ENCODE results near the gene CYP2C9. TPM values are rescaled to one million over a fixed set of nuclear protein-coding genes. Genes with fewer than 3 reads are reported as not detected.

Gene CYP2C9
- total RNA-seq, 3 donors from 2014 or later, result not detected

DNA sequence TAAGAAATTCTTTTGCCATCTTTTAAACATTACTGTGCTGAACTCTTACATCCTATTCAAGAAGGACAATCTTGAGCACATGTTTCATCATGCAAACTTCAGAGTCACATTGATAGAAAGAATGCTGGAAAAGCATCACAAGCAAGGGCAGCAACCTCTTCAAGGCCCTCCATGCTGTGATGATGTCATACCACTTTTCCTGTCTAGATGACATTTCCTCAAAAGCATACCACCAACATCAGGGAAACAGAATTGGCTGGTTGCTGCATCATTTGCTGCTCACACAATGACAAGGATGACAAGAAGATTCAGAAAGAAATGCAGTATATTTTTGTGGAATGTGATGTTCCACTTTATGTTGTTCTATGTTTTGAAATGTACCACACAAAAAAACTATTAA is 93.2 kb downstream of the CYP2C9 start:
- Histone ChIP-seq H3K27ac (no peak overlapping the region), H3K4me1 (no peaks in the 10 kb centered on the region), H3K4me3 (no peak overlapping the region), H3K9me3 (no peaks in the 10 kb centered on the region), H3K27me3 (no peaks in the 10 kb centered on the region), H3K36me3 (no peaks in the 10 kb centered on the region)
- TF ChIP-seq POLR2A (IDR thresholded peaks at IDR 0.05) (no peak), POLR2AphosphoS5 (IDR thresholded peaks at IDR 0.05) (no peak)
- TF ChIP-seq, protein P1, sequence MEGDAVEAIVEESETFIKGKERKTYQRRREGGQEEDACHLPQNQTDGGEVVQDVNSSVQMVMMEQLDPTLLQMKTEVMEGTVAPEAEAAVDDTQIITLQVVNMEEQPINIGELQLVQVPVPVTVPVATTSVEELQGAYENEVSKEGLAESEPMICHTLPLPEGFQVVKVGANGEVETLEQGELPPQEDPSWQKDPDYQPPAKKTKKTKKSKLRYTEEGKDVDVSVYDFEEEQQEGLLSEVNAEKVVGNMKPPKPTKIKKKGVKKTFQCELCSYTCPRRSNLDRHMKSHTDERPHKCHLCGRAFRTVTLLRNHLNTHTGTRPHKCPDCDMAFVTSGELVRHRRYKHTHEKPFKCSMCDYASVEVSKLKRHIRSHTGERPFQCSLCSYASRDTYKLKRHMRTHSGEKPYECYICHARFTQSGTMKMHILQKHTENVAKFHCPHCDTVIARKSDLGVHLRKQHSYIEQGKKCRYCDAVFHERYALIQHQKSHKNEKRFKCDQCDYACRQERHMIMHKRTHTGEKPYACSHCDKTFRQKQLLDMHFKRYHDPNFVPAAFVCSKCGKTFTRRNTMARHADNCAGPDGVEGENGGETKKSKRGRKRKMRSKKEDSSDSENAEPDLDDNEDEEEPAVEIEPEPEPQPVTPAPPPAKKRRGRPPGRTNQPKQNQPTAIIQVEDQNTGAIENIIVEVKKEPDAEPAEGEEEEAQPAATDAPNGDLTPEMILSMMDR (IDR thresholded peaks at IDR 0.05), result no peak
- intact Hi-C loops (cut with DNase I; ENCODE audit: low total_unique reads), result no loop called here
- no peak for DNase-seq (ENCODE audit: low spot score in 2 of 2)

DNA sequence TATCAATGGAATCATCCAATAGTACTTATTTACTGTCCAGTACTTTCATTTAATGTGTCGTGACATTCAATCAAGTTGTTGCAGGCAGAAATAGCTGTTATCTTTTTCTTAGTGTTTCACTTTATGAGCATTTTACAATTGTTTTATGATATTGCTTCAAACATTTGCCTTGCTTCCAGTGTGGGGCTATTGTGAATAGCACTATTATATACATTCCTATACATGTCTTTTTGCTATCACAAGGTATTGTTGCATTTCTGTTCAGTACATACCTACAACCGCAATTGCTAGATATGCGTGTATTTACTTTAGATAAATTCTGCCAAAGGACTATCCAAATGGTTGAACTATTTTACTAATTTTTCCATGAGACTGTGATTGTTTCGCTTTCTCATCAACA is 95.9 kb downstream of the CYP2C9 start:
- H3K4me1 ChIP-seq, result no peaks in the 10 kb centered on the region
- H3K27ac ChIP-seq, result no peak overlapping the region

DNA sequence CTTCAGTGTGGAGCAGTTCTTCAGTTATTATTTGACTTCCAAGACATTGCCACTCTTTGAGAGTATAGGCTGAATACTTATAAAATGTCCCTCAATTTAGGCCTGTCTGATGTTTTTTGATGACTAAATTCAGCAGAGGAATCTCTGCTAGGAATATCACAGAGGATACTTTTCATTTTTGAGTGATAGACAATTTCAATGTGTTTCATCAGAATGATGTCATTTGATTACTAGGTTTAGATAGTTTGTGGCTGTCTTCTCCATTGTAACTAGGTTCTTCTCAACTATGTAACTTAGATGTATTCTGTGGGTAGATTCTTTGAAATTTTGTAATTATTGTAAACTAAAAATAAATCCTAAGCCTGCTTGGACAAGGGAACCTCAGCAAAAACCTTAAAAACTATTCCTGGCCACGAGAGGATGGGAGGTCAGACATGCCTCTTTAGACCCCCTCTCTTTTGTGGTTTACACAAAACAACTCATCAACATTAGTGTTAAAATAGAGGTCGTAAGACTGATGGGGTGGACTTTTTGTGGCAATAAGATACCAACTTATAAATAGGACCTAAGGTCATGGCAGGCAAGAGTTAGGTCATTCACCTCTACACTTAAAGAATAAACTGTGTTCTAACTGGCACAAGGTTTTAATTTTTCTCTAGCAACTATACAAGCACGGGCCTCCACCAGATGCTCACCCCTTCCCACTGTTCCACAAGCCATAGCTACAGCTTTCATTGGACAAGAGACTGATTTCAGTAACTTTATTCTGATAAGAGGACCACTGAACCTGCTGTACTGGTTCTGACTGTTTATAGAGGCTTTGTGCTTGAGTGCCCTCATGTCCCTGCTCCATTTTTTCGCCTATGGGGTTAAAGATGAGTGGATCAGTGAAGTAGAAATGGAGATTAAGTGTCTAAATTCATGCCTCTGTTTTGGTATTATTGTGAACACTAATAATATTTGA is 97.2 kb downstream of the CYP2C9 start:
- no peaks in the 10 kb centered on the region for H3K36me3 ChIP-seq
- H3K27ac ChIP-seq, result no peak overlapping the region
- H3K27me3 ChIP-seq, result no peaks in the 10 kb centered on the region
- H3K9me3 ChIP-seq, result no peaks in the 10 kb centered on the region
- intact Hi-C loops (cut with DNase I; ENCODE audit: low total_unique reads), result no loop called here
- H3K4me1 ChIP-seq, result no peaks in the 10 kb centered on the region
- TF ChIP-seq POLR2AphosphoS5 (IDR thresholded peaks at IDR 0.05) (no peak), POLR2A (IDR thresholded peaks at IDR 0.05) (no peak)
- TF ChIP-seq, protein P1 (IDR thresholded peaks at IDR 0.05), result no peak
- no peak overlapping the region for H3K4me3 ChIP-seq
- DNase-seq (ENCODE audit: low spot score in 2 of 2), result no peak

More for the DNA sequence above, 95.9 kb downstream of the CYP2C9 start:
- Histone ChIP-seq H3K27me3 (no peaks in the 10 kb centered on the region), H3K4me3 (no peak overlapping the region), H3K36me3 (no peaks in the 10 kb centered on the region), H3K9me3 (no peaks in the 10 kb centered on the region)
- no peak for DNase-seq (ENCODE audit: low spot score in 2 of 2)
- TF ChIP-seq, protein P1 (IDR thresholded peaks at IDR 0.05), result no peak
- TF ChIP-seq POLR2A (IDR thresholded peaks at IDR 0.05) (no peak), POLR2AphosphoS5 (IDR thresholded peaks at IDR 0.05) (no peak)
- intact Hi-C loops (cut with DNase I; ENCODE audit: low total_unique reads), result no loop called here

DNA sequence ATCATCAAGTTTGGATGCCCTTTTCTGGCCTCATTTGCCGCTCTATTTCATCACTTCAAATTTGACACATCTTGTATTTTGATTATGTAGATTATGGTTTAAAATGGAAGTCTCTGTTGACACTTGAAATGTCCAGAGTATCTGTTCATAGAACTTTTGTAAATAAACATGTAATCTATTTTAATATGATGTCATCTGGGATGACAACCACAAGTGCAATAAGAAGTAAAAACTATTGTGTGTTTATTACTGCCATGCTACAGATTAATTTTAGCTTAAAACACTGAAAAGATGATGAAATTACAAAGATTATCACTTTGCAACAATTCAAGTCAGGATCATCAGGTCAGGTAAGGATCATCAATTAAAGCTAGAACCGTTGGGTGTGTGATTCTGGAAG is 100.8 kb downstream of the CYP2C9 start:
- H3K4me1 ChIP-seq, result no peaks in the 10 kb centered on the region
- intact Hi-C loops (cut with DNase I; ENCODE audit: low total_unique reads), result no loop called here

More for the DNA sequence above, 100.8 kb downstream of the CYP2C9 start:
- no peak for DNase-seq (ENCODE audit: low spot score in 2 of 2)
- H3K27me3 ChIP-seq, result no peaks in the 10 kb centered on the region
- no peaks in the 10 kb centered on the region for H3K9me3 ChIP-seq
- TF ChIP-seq POLR2AphosphoS5 (IDR thresholded peaks at IDR 0.05) (no peak), POLR2A (IDR thresholded peaks at IDR 0.05) (no peak)
- TF ChIP-seq, protein P1 (IDR thresholded peaks at IDR 0.05), result no peak
- no peak overlapping the region for H3K4me3 ChIP-seq
- no peak overlapping the region for H3K27ac ChIP-seq
- H3K36me3 ChIP-seq, result no peaks in the 10 kb centered on the region

Other genes with a start within 250 kb of the CYP2C9 start
- gene CYP2C19, start 176.0 kb upstream of the CYP2C9 start, total RNA-seq, result under 1 TPM in 1 of 3 donors, not detected in 2; 0.32 TPM
- 1 to 10 TPM in 1 of 3 donors, under 1 TPM in 2; 0.16 to 1.3 (median 0.73) TPM for gene CYP2C8, start 130.8 kb downstream of the CYP2C9 start, total RNA-seq